Lung (tissue), 12 donors: ENCODE measurements around the gene CHRNG. TPM values are rescaled to one million over a fixed set of nuclear protein-coding genes. Genes with fewer than 3 reads are reported as not detected.

Experiments used
- ATAC-seq: fragments of 200-7000 bp; cut with Tn5 transposase; one replicate; pipeline ENCODE4 v1.9.1; 2020; ENCODE audit warnings: moderate number of reproducible peaks; ENCODE audit not compliant: insufficient read depth, low FRiP score
- DNase-seq, 3 donors: peaks; one replicate each; pipeline ENCODE4 v3.0.0-alpha.2; 2013 to 2017
- H3K27ac ChIP-seq, 2 donors: one replicate each; pipeline ENCODE4 v1.5.1; 2013; ENCODE audit warnings: mild to moderate bottlenecking in 2 of 2, moderate library complexity in 2 of 2, control low read depth in 1 of 2, inconsistent platforms in 1 of 2, low read depth in 1 of 2, low read length in 1 of 2
- H3K27me3 ChIP-seq, 3 donors: one replicate each; pipeline ENCODE4 v1.5.1; 2013; ENCODE audit warnings: low read length in 2 of 3; ENCODE audit not compliant: control insufficient read depth in 3 of 3, insufficient read depth in 3 of 3
- H3K36me3 ChIP-seq, 4 donors: one replicate each; pipeline ENCODE4 v1.5.1; 2013; ENCODE audit warnings: low read length in 4 of 4, mild to moderate bottlenecking in 1 of 4, moderate library complexity in 1 of 4; ENCODE audit not compliant: control insufficient read depth in 4 of 4, insufficient read depth in 4 of 4
- H3K4me1 ChIP-seq, 5 donors: one replicate each; pipeline ENCODE4 v1.5.1; 2013; ENCODE audit warnings: low read length in 5 of 5, mild to moderate bottlenecking in 2 of 5, moderate library complexity in 1 of 5; ENCODE audit not compliant: control insufficient read depth in 5 of 5, insufficient read depth in 5 of 5
- H3K4me3 ChIP-seq: one replicate; pipeline ENCODE4 v1.5.1; 2013; ENCODE audit warnings: mild to moderate bottlenecking, control low read depth, moderate library complexity
- H3K9ac ChIP-seq, 2 donors: one replicate each; pipeline ENCODE4 v1.5.1; 2013; ENCODE audit warnings: low read length in 2 of 2, control low read depth in 1 of 2; ENCODE audit not compliant: insufficient read depth in 1 of 2
- H3K9me3 ChIP-seq, 4 donors: one replicate each; pipeline ENCODE4 v1.5.1; 2013; ENCODE audit warnings: low read length in 3 of 4, mild to moderate bottlenecking in 1 of 4, moderate library complexity in 1 of 4; ENCODE audit not compliant: control insufficient read depth in 4 of 4, insufficient read depth in 3 of 4
- CTCF ChIP-seq: IDR thresholded peaks from 2 replicates; pipeline ENCODE4 v1.5.1; 2012; ENCODE audit warnings: mild to moderate bottlenecking; ENCODE audit errors: control extremely low read depth, extremely low read depth
- WGBS, 2 donors: extraction: QIAGEN DNeasy Blood & Tissue Kit; methylation state at CpG; one replicate each; pipeline ENCODE4 v1.1.7; 2013; 5-methylcytosine and 5-hydroxymethylcytosine counted together
- polyA plus RNA-seq, 2 donors: library from polyadenylated mRNA; stranded (reverse); fragments of 200-250 nt; gene quantifications; one replicate each; pipeline ENCODE4 v1.2.1, GENCODE V29; 2013
- total RNA-seq, 2 donors: library from RNA; depleted of rRNA in 1 of 2; stranded (reverse); fragments of >200 nt in 1 of 2; gene quantifications; one replicate each; pipeline ENCODE4 v1.2.1, GENCODE V29; 2014 to 2021
- donor health status: control.
- donor health status: control.
- donor health status: Bipolar disorder and iron deficiency.
- donor health status: healthy.
- donor health status: DM: yes; HTN: yes; CAD: no.

The CHRNG gene
- total and polyA plus RNA-seq, 4 donors = not detected

- no peak for TF ChIP-seq CTCF
- peaks cover 0 to 6% (median 0%) of the 10 kb centered on the region in 4 donors for H3K9me3 ChIP-seq
Observed at GRCh38 chr2:232541961-232542714, 2.6 kb downstream of the CHRNG start.

DNA sequence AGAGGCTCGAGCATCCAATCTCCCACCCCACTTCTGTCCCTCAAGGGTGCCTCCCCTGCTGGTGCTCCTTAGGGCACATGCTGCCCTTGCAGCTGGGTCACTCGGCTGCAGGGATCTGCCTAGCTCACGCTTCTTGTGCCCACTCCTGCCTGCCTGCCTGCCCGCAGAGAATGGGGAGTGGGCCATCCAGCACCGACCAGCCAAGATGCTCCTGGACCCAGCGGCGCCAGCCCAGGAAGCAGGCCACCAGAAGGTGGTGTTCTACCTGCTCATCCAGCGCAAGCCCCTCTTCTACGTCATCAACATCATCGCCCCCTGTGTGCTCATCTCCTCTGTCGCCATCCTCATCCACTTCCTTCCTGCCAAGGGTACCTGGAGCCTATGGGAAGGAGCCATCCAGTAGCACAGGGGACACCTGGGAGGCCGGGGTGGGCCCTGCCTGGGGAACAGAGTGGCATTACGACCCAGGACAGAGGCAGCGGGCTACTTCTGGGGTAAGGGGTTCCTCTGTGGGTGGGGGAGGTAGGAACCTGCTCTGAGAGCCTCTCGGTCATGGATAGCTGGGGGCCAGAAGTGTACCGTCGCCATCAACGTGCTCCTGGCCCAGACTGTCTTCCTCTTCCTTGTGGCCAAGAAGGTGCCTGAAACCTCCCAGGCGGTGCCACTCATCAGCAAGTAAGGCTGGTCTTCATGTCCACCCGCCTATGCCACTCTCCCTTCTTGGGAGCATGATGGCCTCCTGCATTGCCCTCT is 3.4 kb downstream of the CHRNG start:
- ATAC-seq = no peak
- peaks cover 0 to 6% (median 0%) of the 10 kb centered on the region in 5 donors for H3K4me1 ChIP-seq
- no peak for TF ChIP-seq CTCF
- no peak overlapping the region for H3K9ac ChIP-seq
- peaks cover 0 to 14% (median 9%) of the 10 kb centered on the region in 4 donors for H3K36me3 ChIP-seq
- no peak overlapping the region for H3K4me3 ChIP-seq
- no peak overlapping the region for H3K27ac ChIP-seq
- H3K27me3 ChIP-seq = peaks cover 0 to 4% (median 0%) of the 10 kb centered on the region in 3 donors
- WGBS, 2 donors = 80 to 89% methylated on average over 20 of the region's 20 CpGs
- no peak for DNase-seq
- peaks cover 0 to 6% (median 0%) of the 10 kb centered on the region in 4 donors for H3K9me3 ChIP-seq

More at GRCh38 chr2:232541961-232542714, 2.6 kb downstream of the CHRNG start:
- H3K27me3 ChIP-seq = peaks cover 0 to 4% (median 0%) of the 10 kb centered on the region in 3 donors
- peaks cover 0 to 6% (median 0%) of the 10 kb centered on the region in 5 donors for H3K4me1 ChIP-seq
- peaks cover 0 to 6% (median 6%) of the 10 kb centered on the region in 4 donors for H3K36me3 ChIP-seq
- WGBS, 2 donors = 67 to 74% methylated on average over 9 of the region's 9 CpGs
- ATAC-seq (no peak), DNase-seq (no peak)
- H3K4me3 ChIP-seq = no peak overlapping the region
- no peak overlapping the region for H3K27ac ChIP-seq
- no peak overlapping the region for H3K9ac ChIP-seq

DNA sequence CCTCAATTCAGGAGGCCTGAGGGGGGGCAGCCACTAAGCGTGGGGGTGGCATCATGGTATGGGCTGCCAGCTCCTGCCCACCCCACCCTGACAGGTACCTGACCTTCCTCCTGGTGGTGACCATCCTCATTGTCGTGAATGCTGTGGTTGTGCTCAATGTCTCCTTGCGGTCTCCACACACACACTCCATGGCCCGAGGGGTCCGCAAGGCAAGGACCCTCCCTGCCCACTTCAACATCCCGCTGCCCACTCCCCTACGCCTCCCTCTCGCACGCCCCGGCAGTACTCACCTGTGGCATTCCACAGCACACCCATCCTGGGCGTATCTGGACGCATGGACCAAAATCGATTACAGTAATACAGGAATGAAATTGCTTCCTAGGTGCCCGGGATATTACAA is 4.0 kb downstream of the CHRNG start:
- Histone ChIP-seq H3K27ac (no peak overlapping the region), H3K27me3 (peaks cover 0 to 4% (median 0%) of the 10 kb centered on the region in 3 donors), H3K4me3 (no peak overlapping the region), H3K4me1 (peaks cover 0 to 6% (median 0%) of the 10 kb centered on the region in 5 donors), H3K36me3 (peaks cover 0 to 18% (median 10%) of the 10 kb centered on the region in 4 donors), H3K9me3 (peaks cover 0 to 6% (median under 1%) of the 10 kb centered on the region in 4 donors), H3K9ac (no peak overlapping the region)
- TF ChIP-seq CTCF = no peak
- WGBS, 2 donors = 92 to 98% methylated on average over 13 to 14 of the region's 14 CpGs
- ATAC-seq = no peak
- no peak for DNase-seq
